GM18526 (cell line): ENCODE results near the gene SH2D5.

Experiments used
- POLR2A ChIP-seq: IDR thresholded peaks from 3 replicates; pipeline ENCODE4 v1.6.1; 2011; ENCODE audit not compliant: insufficient read length; ENCODE audit errors: extremely low read depth

SH2D5 gene

GRCh38 chr1:20723537-20724363, 8.8 kb downstream of the SH2D5 start:
- no peak for TF ChIP-seq POLR2A

- no peak for TF ChIP-seq POLR2A
Measured at GRCh38 chr1:20723159-20723536, 9.4 kb downstream of the SH2D5 start.

- TF ChIP-seq POLR2A: no peak
Measured at GRCh38 chr1:20721117-20722061, 11.1 kb downstream of the SH2D5 start.

- TF ChIP-seq POLR2A: no peak
Measured at GRCh38 chr1:20720631-20721091, 11.8 kb downstream of the SH2D5 start.

GRCh38 chr1:20719871-20720620, 12.5 kb downstream of the SH2D5 start:
- no peak for TF ChIP-seq POLR2A

GRCh38 chr1:20719261-20719660, 13.2 kb downstream of the SH2D5 start:
- no peak for TF ChIP-seq POLR2A

GRCh38 chr1:20717452-20718342, 14.8 kb downstream of the SH2D5 start, which contains the start of gene KIF17:
TSS of gene KIF17 (minus strand) at chr1:20718007. CDS start at chr1:20717706, 301 bp downstream.
- TF ChIP-seq POLR2A: no peak

- TF ChIP-seq POLR2A: no peak
Measured at GRCh38 chr1:20716232-20716631, 16.3 kb downstream of the SH2D5 start.

GRCh38 chr1:20715406-20715805, 17.1 kb downstream of the SH2D5 start:
- TF ChIP-seq POLR2A: no peak

- TF ChIP-seq POLR2A: no peak
Measured at GRCh38 chr1:20713440-20713839, 19.1 kb downstream of the SH2D5 start.

GRCh38 chr1:20712215-20712577, 20.3 kb downstream of the SH2D5 start:
- TF ChIP-seq POLR2A: no peak

- no peak for TF ChIP-seq POLR2A
Measured at GRCh38 chr1:20711285-20712214, 21.0 kb downstream of the SH2D5 start.
